SK-N-SH (cell line): ENCODE measurements around the gene IL17REL. TPM values are rescaled to one million over a fixed set of nuclear protein-coding genes. Genes with fewer than 3 reads are reported as not detected.

ENCODE experiments used
- CTCF ChIA-PET: fragments of 300-600, 350-600 bp; formaldehyde crosslinking; extraction: SDS; loops from one replicate; lab custom pipeline; 2021; lab: Yijun Ruan, JAX
- POLR2A ChIA-PET: fragments of 350-600 bp; sonication (Branson Sonifier 250); formaldehyde crosslinking; extraction: SDS; loops from one replicate; lab custom pipeline; 2020; ENCODE audit warnings: antibody characterized with exemption, inconsistent platforms; lab: Yijun Ruan, JAX
- DNase-seq: peaks from one replicate; pipeline ENCODE4 v3.0.0; 2012
- H2AFZ ChIP-seq: fragments of 200-600 bp; sonication (generic); 2 replicates; pipeline ENCODE4 v1.8.1; 2016; ENCODE audit warnings: antibody characterized with exemption, mild to moderate bottlenecking, low read depth
- H3F3A ChIP-seq: fragments of 200-600 bp; sonication (generic); replicated peaks from 2 replicates; pipeline ENCODE3; 2016; ENCODE audit warnings: antibody characterized with exemption, mild to moderate bottlenecking; ENCODE audit not compliant: insufficient read depth
- H3K27ac ChIP-seq, 2 experiments: fragments of 200-500 bp in 1 of 2; fragments of 200-600 bp in 1 of 2; sonication (Bioruptor generic) in 1 of 2; sonication (generic), shearing (Covaris generic) in 1 of 2; 2 replicates each; pipeline versions ENCODE4 v1.5.1 to v1.6.1; 2014 to 2016; ENCODE audit warnings: low read depth in 2 of 2, inconsistent platforms in 1 of 2, low read length in 1 of 2, mild to moderate bottlenecking in 1 of 2, mixed read lengths in 1 of 2
- H3K27me3 ChIP-seq: fragments of 200-600 bp; sonication (generic), shearing (Covaris generic); 2 replicates; pipeline ENCODE4 v1.6.1; 2016; ENCODE audit warnings: mixed run types; ENCODE audit not compliant: insufficient read depth
- H3K36me3 ChIP-seq, 2 experiments: fragments of 200-500 bp in 1 of 2; fragments of 200-600 bp in 1 of 2; sonication (Bioruptor generic) in 1 of 2; sonication (generic) in 1 of 2; replicated peaks in 1 of 2; 2 replicates each; pipeline versions ENCODE3 to v1.5.1; 2014 to 2016; ENCODE audit warnings: low read length in 1 of 2, mild to moderate bottlenecking in 1 of 2; ENCODE audit not compliant: insufficient read depth in 2 of 2, control insufficient read depth in 1 of 2
- H3K4me1 ChIP-seq, 2 experiments: fragments of 200-500 bp in 1 of 2; fragments of 200-600 bp in 1 of 2; sonication (Bioruptor generic) in 1 of 2; sonication (generic), shearing (Covaris generic) in 1 of 2; 2 replicates each; pipeline versions ENCODE4 v1.5.1 to v1.6.1; 2014 to 2016; ENCODE audit warnings: low read depth in 1 of 2, low read length in 1 of 2, mixed run types in 1 of 2; ENCODE audit not compliant: insufficient read depth in 2 of 2, control insufficient read depth in 1 of 2
- H3K4me2 ChIP-seq: fragments of 200-600 bp; sonication (generic), shearing (Covaris generic); 2 replicates; pipeline ENCODE4 v1.6.1; 2017; ENCODE audit warnings: mixed run types
- H3K4me3 ChIP-seq, 2 experiments: fragments of 200-500 bp in 1 of 2; fragments of 200-600 bp in 1 of 2; sonication (Bioruptor generic) in 1 of 2; sonication (generic), shearing (Covaris generic) in 1 of 2; 2 replicates each; pipeline versions ENCODE4 v1.5.1 to v1.8.1; 2014 to 2016; ENCODE audit warnings: low read depth in 2 of 2, inconsistent platforms in 1 of 2, low read length in 1 of 2, mild to moderate bottlenecking in 1 of 2, mixed read lengths in 1 of 2, moderate library complexity in 1 of 2
- H3K79me2 ChIP-seq: fragments of 200-600 bp; sonication (generic); 2 replicates; pipeline ENCODE4 v1.8.1; 2017; ENCODE audit warnings: mild to moderate bottlenecking; ENCODE audit not compliant: insufficient read depth
- H3K9ac ChIP-seq: fragments of 200-600 bp; sonication (generic); 2 replicates; pipeline ENCODE4 v1.6.1; 2017; ENCODE audit warnings: mixed run types
- H3K9me2 ChIP-seq: fragments of 200-600 bp; sonication (generic); 2 replicates; pipeline ENCODE4 v1.6.1; 2017; ENCODE audit warnings: mixed run types
- H3K9me3 ChIP-seq: fragments of 200-600 bp; sonication (generic); 2 replicates; pipeline ENCODE4 v1.6.1; 2017; ENCODE audit warnings: mixed run types, mild to moderate bottlenecking, moderate library complexity
- H4K20me1 ChIP-seq: fragments of 200-600 bp; sonication (generic); 2 replicates; pipeline ENCODE4 v1.6.1; 2017; ENCODE audit warnings: mild to moderate bottlenecking, mixed run types; ENCODE audit not compliant: insufficient read depth
- ELF1 ChIP-seq: IDR thresholded peaks from 2 replicates; pipeline ENCODE4 v1.4.0; 2012
- EZH2phosphoT487 ChIP-seq: fragments of 200-600 bp; sonication (generic); IDR thresholded peaks from 2 replicates; pipeline ENCODE4 v1.6.1; 2017; ENCODE audit warnings: low read depth, mixed run types, mild to moderate bottlenecking, antibody characterized with exemption, moderate library complexity, borderline replicate concordance
- FOSL2 ChIP-seq: IDR thresholded peaks from 2 replicates; pipeline ENCODE4 v1.4.0; 2012; ENCODE audit warnings: low read depth, mild to moderate bottlenecking, moderate library complexity, borderline replicate concordance
- FOXJ3 ChIP-seq: sonication (generic); formaldehyde crosslinking; IDR thresholded peaks from 2 replicates; pipeline ENCODE4 v1.5.1; 2020; ENCODE audit warnings: mild to moderate bottlenecking, missing genetic modification reagents
- JUND ChIP-seq: IDR thresholded peaks from 2 replicates; pipeline ENCODE4 v1.4.0; 2012
- MEF2A ChIP-seq: IDR thresholded peaks from 2 replicates; pipeline ENCODE4 v1.4.0; 2012; ENCODE audit warnings: low read depth, borderline replicate concordance
- POLR2AphosphoS5 ChIP-seq: IDR thresholded peaks from 2 replicates; pipeline ENCODE4 v1.6.1; 2012; ENCODE audit warnings: low read depth, low read length
- RAD21 ChIP-seq: IDR thresholded peaks from 2 replicates; pipeline ENCODE4 v1.6.1; 2012; ENCODE audit warnings: mild to moderate bottlenecking, low read length
- RCOR1 ChIP-seq: fragments of 150-350 bp; IDR thresholded peaks from 2 replicates; pipeline ENCODE4 v1.6.1; 2017; ENCODE audit warnings: antibody characterized with exemption, low read length
- RFX5 ChIP-seq: IDR thresholded peaks from 2 replicates; pipeline ENCODE4 v1.6.1; 2012; ENCODE audit warnings: mild to moderate bottlenecking, improper control_type of control experiment, low read length
- SIN3A ChIP-seq: IDR thresholded peaks from 2 replicates; pipeline ENCODE4 v1.6.1; 2012; ENCODE audit warnings: low read depth, mild to moderate bottlenecking, low read length, moderate library complexity, borderline replicate concordance
- SMC3 ChIP-seq: IDR thresholded peaks from 2 replicates; pipeline ENCODE4 v1.6.1; 2012; ENCODE audit warnings: low read depth, low read length, improper control_type of control experiment
- TCF12 ChIP-seq: IDR thresholded peaks from 2 replicates; pipeline ENCODE4 v1.4.0; 2012
- USF1 ChIP-seq: IDR thresholded peaks from 2 replicates; pipeline ENCODE4 v1.4.0; 2012; ENCODE audit warnings: low read depth, borderline replicate concordance
- USF2 ChIP-seq: fragments of 150-350 bp; IDR thresholded peaks from 2 replicates; pipeline ENCODE4 v1.6.1; 2017; ENCODE audit warnings: antibody characterized with exemption, low read length, low read depth, borderline replicate concordance
- WGBS: methylation state at CpG from one replicate; pipeline ENCODE4 v1.1.6; 2017; ENCODE audit warnings: low lambda C conversion rate; 5-methylcytosine and 5-hydroxymethylcytosine counted together
- polyA plus RNA-seq, 3 experiments: library from polyadenylated mRNA; depleted of rRNA; stranded (reverse); fragments of >200 nt; gene quantifications; 2 replicates each; pipeline ENCODE4 v1.2.3, GENCODE V29; 2012
- TF ChIP-seq, protein P1 (sequence below): fragments of 150-350 bp; IDR thresholded peaks from 2 replicates; pipeline ENCODE4 v1.6.1; 2016; ENCODE audit warnings: mild to moderate bottlenecking, low read depth, low read length
- TF ChIP-seq, protein P2 (sequence below): IDR thresholded peaks from 2 replicates; pipeline ENCODE4 v1.4.0; 2012; ENCODE audit warnings: low read depth

The IL17REL gene
- polyA plus RNA-seq, 1 of the 3 experiments (the other 2 are of a cell fraction), result not detected

DNA sequence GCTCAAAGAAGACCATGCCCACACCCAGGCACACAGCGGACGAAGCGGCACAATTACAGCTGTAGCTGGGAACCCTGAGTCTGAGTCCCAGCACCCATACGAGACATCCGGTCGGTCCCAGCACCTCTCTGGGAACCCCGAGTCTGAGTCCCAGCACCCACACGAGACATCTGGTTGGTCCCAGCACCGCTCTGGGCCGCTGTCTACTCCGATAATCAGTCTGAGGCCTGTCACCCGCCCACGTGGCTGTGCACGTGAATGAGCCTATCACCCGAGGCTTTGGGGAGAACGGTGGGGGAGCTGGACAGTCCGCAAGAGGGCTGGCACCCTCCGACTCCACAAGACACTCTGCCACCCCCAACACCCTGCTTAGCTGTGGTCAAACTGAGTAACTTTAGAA, 39.4 kb upstream of the IL17REL start:
- Histone ChIP-seq H3K9ac (no peak overlapping the region), H3K79me2 (no peaks in the 10 kb centered on the region), H3K9me3 (no peaks in the 10 kb centered on the region), H3K9me2 (no peaks in the 10 kb centered on the region), H4K20me1 (no peaks in the 10 kb centered on the region), H3K36me3 (no peaks in the 10 kb centered on the region), H3K27ac (no peak overlapping the region), H3F3A (no peaks in the 10 kb centered on the region), H2AFZ (no peak overlapping the region), H3K27me3 (no peaks in the 10 kb centered on the region; the same call in 1 of the 2 replicates), H3K4me3 (no peak overlapping the region), H3K4me1 (no peaks in the 10 kb centered on the region), H3K4me2 (no peak overlapping the region)
- TF ChIP-seq POLR2AphosphoS5 (no peak), FOXJ3 (no peak), SMC3 (no peak), ELF1 (no peak), MEF2A (no peak), JUND (no peak), RFX5 (no peak), SIN3A (no peak), RAD21 (no peak), FOSL2 (no peak), EZH2phosphoT487 (no peak), USF2 (no peak), USF1 (no peak), RCOR1 (no peak), TCF12 (no peak)
- TF ChIP-seq, protein P1, sequence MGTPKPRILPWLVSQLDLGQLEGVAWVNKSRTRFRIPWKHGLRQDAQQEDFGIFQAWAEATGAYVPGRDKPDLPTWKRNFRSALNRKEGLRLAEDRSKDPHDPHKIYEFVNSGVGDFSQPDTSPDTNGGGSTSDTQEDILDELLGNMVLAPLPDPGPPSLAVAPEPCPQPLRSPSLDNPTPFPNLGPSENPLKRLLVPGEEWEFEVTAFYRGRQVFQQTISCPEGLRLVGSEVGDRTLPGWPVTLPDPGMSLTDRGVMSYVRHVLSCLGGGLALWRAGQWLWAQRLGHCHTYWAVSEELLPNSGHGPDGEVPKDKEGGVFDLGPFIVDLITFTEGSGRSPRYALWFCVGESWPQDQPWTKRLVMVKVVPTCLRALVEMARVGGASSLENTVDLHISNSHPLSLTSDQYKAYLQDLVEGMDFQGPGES, result no peak
- TF ChIP-seq, protein P2, sequence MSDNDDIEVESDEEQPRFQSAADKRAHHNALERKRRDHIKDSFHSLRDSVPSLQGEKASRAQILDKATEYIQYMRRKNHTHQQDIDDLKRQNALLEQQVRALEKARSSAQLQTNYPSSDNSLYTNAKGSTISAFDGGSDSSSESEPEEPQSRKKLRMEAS, result no peak
- no peak for DNase-seq
- WGBS, result 44% methylated on average over 12 of the region's 18 CpGs
- ChIA-PET CTCF (interaction anchor here (1.3 kb wide), 1 partner anchor 121 kb away, joined by 3 read pairs; no protein-coding TSS in a partner anchor), POLR2A (no interaction called here)
